GM06990 (cell line): ENCODE data around the gene OR4K15.

Experiments used
- DNase-seq: peaks from one replicate; pipeline ENCODE4 v3.0.0-alpha.2; 2011; ENCODE audit not compliant: insufficient read length; ENCODE audit errors: extremely low read depth
- H3K27me3 ChIP-seq: replicated peaks from 2 replicates; pipeline ENCODE4 v1.6.0; 2011; ENCODE audit warnings: low read length; ENCODE audit not compliant: control insufficient read depth, insufficient read depth
- H3K36me3 ChIP-seq: 2 replicates; pipeline ENCODE4 v1.5.1; 2011; ENCODE audit warnings: low read length; ENCODE audit not compliant: control insufficient read depth, insufficient read depth
- H3K4me3 ChIP-seq: replicated peaks from 2 replicates; pipeline ENCODE4 v1.5.1; 2011; ENCODE audit warnings: low read depth, mild to moderate bottlenecking, control low read depth, low read length
- CTCF ChIP-seq: IDR thresholded peaks from 2 replicates; pipeline ENCODE4 v1.5.1; 2011; ENCODE audit warnings: low read length, control low read depth, mild to moderate bottlenecking, inconsistent platforms; ENCODE audit not compliant: insufficient read depth, poor library complexity, severe bottlenecking

Gene OR4K15

GRCh38 chr14:19974844-19975243 lies 547 bp upstream of the OR4K15 start:
- no peaks in the 10 kb centered on the region for H3K36me3 ChIP-seq
- TF ChIP-seq CTCF, result no peak
- no peak for DNase-seq
- H3K27me3 ChIP-seq, result no peaks in the 10 kb centered on the region
- H3K4me3 ChIP-seq, result no peak overlapping the region

- no peak for TF ChIP-seq CTCF
- no peak for DNase-seq
- Histone ChIP-seq H3K27me3 (no peaks in the 10 kb centered on the region), H3K4me3 (no peak overlapping the region), H3K36me3 (no peaks in the 10 kb centered on the region)
These were observed 18.0 kb downstream of the OR4K15 start for GRCh38 chr14:19993438-19993837.

- no peaks in the 10 kb centered on the region for H3K27me3 ChIP-seq
- TF ChIP-seq CTCF, result no peak
- H3K4me3 ChIP-seq, result no peak within 1 kb of the TSS
- no peaks in the 10 kb centered on the region for H3K36me3 ChIP-seq
- no peak for DNase-seq
These were observed 26.5 kb downstream of the OR4K15 start, which contains the start of gene OR4Q2 for GRCh38 chr14:20001863-20002262. OR4Q2 (plus strand) TSS chr14:20002163.

- Histone ChIP-seq H3K36me3 (no peaks in the 10 kb centered on the region), H3K27me3 (no peaks in the 10 kb centered on the region), H3K4me3 (no peak overlapping the region)
- DNase-seq, result no peak
- no peak for TF ChIP-seq CTCF
These were observed 26.9 kb downstream of the OR4K15 start for GRCh38 chr14:20002319-20002718.

GRCh38 chr14:20008156-20008555 lies 32.8 kb downstream of the OR4K15 start:
- DNase-seq, result no peak
- Histone ChIP-seq H3K27me3 (no peaks in the 10 kb centered on the region), H3K36me3 (no peaks in the 10 kb centered on the region), H3K4me3 (no peak overlapping the region)
- no peak for TF ChIP-seq CTCF

- DNase-seq, result no peak
- TF ChIP-seq CTCF, result no peak
- no peaks in the 10 kb centered on the region for H3K36me3 ChIP-seq
- no peak within 1 kb of the TSS for H3K4me3 ChIP-seq
- no peaks in the 10 kb centered on the region for H3K27me3 ChIP-seq
These were observed 44.0 kb downstream of the OR4K15 start, which contains the start of gene OR4K14 for GRCh38 chr14:20019257-20019865. OR4K14 (minus strand) TSS chr14:20019307; CDS start chr14:20015193, 4,114 bp downstream.
